GM21515 (cell line): ENCODE data around the gene CENPT.
"Not testable (repeated sequence)": the region's sequence is repeated elsewhere in the genome, so short reads cannot be mapped to it uniquely, and the experiment has no call there.

ENCODE experiments used
- ATAC-seq: cut with Tn5 transposase; IDR thresholded peaks from one replicate; pipeline ENCODE4 v1.9.1; 2021; ENCODE audit not compliant: unreplicated experiment

Gene CENPT

DNA sequence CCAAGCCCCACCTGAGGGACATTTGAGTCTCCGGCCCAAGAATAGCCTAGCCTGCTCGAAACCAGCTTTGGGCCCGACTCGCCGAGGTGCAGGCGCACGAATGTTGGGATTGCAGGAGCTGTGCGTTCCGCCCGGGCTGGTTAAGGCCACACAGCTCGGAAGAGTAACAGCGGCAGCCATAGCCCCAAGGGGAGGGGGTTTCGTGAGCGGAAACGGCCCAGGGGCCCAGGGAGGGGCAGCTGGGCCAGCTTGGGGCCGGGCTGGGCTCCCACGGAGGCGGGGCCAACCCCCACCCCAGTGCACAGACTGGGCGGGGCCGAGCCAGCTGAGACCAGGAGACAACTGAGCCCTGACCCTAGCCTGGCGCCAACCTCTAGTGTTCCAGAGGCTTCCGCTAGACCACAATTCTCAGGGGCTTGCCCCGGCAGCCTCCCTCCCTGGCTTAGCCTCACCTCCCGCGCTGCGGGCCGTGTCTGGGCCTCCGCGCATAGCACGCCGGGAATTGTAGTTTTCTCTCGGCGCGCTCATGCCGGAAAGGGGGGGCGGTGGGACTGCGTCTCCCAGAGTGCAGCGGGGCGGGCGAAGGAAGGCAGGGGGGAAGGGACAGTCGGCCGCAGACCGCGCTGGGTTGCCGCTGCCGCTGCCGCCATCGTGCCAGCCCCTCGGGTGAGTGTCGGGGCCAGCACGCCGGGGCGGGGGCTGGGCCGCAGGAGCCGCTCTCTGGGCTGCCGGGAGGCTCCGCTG, 1.0 kb downstream of the CENPT start, which contains the start of gene NUTF2:
NUTF2 (plus strand) TSS at position 614 of the 744 bp plus-strand sequence. CDS start 18,198 bp downstream, outside the sequence.
- peak; percentile 48 for ATAC-seq

- no peak for ATAC-seq
Observed at GRCh38 chr16:67846063-67846319, 1.5 kb downstream of the CENPT start.

- no peak for ATAC-seq
Observed at GRCh38 chr16:67845291-67846062, 2.0 kb downstream of the CENPT start.

GRCh38 chr16:67844497-67844896, 3.0 kb downstream of the CENPT start:
- ATAC-seq = no peak

GRCh38 chr16:67843343-67843765, 4.1 kb downstream of the CENPT start:
- ATAC-seq = no peak

GRCh38 chr16:67842509-67843342, 4.8 kb downstream of the CENPT start:
- ATAC-seq = peak; percentile 4

- ATAC-seq = peak; percentile 47
Observed at GRCh38 chr16:67841816-67842508, 5.5 kb downstream of the CENPT start, which contains the start of gene THAP11. Gene THAP11, plus strand, starts transcription at chr16:67842320. Its CDS starts 235 bp downstream, at chr16:67842555.

DNA sequence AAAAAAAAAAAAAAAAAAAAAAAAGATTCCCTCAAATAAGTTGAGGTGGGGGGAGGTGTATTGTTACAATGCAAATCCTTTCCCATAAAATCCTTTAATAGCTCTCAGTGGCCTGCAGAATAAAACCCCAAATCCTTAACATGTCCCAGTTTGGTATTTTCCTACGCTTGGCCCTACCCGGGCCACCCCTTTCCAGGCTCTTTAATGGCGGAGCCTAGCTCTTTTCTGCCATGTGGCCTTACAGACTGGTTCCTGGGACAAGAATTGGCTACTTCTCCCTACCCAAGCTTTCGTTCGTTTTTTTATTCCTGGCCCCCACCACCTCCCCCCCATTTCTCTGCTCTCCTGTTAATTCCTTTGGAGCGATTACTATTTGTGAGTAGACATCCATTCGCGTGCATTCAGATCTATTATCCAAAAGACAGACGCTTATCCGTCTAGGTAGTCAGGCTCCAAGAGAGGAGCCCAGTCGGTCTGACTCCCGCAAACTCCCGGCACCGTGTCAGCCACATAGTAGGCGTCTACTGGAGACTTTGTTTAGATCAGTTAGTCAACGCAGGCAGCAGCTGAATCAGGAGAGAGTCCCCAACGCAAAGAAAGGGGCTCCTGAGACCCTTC, 6.2 kb downstream of the CENPT start:
- no peak for ATAC-seq

DNA sequence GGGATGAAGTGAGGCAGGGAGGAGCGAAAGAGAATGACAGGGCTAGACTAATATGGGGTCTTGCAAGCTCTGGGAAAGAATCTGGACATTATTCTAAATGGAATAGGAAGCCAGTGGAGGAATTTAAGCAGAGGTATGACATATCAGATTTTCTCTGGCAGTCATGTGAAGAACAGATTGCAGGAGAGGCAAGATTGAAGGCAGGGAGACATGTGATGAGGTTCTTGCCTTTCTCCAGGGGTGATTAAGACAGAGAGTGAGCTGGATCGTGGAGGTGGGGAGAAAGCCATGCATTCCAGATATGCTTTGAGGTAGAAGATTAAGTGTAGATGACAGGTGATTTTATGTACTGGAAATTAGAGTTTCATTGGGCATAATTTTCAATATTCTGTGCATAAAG, 9.7 kb downstream of the CENPT start:
- ATAC-seq = no peak

DNA sequence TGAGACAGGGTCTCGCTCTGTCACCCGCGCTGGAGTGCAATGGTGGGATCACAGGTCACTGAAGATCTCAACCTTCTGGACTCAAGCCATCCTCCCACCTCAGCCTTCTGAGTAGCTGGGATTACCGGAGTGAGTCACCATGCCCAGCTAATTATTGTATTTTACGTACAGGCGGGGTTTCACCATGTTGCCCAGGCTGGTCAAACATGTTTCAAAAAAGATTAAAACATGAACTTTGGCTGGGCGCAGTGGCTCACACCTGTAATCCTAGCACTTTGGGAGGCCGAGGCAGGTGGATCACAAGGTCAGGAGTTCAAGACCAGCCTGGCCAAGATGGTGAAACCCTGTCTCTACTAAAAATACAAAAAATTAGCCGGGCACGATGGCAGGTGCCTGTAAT, 10.3 kb downstream of the CENPT start:
- not testable (repeated sequence) for ATAC-seq

DNA sequence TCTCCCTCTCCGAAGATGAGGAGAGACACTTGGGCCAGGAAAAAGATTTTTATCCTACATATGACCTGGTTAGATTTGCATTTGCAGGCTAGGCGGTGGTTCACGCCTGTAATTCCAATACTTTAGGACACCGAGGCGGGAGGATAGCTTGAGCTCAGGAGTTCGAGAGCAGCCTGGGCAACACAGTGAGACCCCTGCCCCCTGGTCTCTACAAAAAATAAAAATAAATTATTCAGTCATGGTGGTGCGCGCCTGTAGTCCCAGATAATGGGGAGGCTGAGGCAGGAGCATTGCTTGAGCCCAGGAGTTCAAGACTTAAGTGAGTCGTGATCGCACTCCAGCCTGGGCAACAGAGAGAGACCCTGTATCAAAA, 13.3 kb downstream of the CENPT start:
- ATAC-seq = no peak

- ATAC-seq = peak; percentile 90
Observed at GRCh38 chr16:67833415-67834241, 13.9 kb downstream of the CENPT start.

GRCh38 chr16:67833030-67833414, 14.5 kb downstream of the CENPT start:
- no peak for ATAC-seq

DNA sequence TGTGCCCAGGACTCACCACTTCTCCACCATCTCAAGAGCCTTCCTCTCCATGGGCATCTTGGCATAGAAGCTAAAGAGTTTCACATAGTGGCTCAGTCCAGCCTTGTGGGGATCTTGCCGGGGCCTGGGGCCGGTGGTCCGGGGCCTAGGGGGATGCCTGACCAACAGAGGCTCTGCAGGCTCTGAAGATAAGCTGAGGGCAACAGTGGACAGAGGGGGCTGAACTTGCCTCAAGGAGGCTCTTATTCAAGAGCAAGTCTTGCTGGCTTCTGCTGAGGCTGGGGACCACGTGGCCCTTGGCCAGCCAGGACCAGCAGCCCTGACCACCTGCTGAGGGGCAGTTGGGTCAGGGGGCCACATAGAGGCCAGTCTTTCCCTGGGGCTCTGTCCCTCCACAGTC, 18.8 kb downstream of the CENPT start:
- no peak for ATAC-seq

DNA sequence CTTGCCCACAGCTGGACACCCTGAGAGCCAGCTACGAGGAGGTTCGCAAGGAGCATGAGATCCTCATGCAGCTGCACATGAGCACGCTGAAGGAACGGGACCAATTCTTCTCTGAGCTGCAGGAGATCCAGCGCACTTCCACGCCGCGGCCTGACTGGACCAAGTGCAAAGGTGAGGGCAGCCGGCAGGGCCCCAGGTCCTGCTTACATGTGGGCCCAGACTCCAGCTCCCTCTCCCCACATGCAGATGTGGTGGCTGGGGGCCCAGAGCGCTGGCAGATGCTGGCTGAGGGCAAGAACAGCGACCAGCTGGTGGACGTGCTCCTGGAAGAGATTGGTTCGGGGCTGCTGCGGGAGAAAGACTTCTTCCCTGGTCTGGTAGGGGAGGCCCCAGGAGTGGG, 21.6 kb downstream of the CENPT start:
- no peak for ATAC-seq

DNA sequence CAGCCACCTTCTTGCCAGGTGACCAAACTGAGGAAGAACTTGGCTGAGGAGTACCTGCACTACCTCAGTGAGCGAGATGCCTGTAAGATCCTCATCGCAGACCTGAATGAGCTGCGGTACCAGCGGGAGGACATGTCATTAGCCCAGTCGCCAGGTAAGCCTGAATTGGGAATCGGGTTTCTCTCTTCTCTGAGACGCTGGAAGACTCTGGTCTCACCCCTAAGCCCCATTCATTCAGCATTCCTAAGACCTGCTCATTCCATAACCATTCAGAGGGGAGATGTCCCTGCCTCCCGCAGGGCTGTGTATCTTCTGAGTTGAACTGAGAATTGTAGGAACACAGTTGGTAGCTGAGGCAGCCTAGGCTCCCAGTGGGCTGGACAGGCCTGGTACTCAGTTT, 22.4 kb downstream of the CENPT start:
- ATAC-seq = no peak

- ATAC-seq = no peak
Observed at GRCh38 chr16:67822511-67822910, 25.0 kb downstream of the CENPT start.

GRCh38 chr16:67820608-67821259, 26.8 kb downstream of the CENPT start:
- ATAC-seq = no peak

GRCh38 chr16:67814567-67814966, 32.9 kb downstream of the CENPT start:
- ATAC-seq = no peak
